A549 (cell line): ENCODE data around the gene TBC1D22A. TPM values are rescaled to one million over a fixed set of nuclear protein-coding genes. Genes with fewer than 3 reads are reported as not detected.

Experiments
- ATAC-seq, 2 experiments: fragments of 200-7000 bp in 1 of 2; fragments of >200 bp in 1 of 2; cut with Nextera tagmentation in 1 of 2; cut with Tn5 transposase in 1 of 2; 3 replicates each; pipeline versions ENCODE4 v1.8.0 to v1.9.1; 2018 to 2020; ENCODE audit warnings: mild to moderate bottlenecking in 1 of 2, moderate library complexity in 1 of 2
- CTCF ChIA-PET: fragments of 300-600 bp; sonication (Branson Sonifier 250); formaldehyde crosslinking; extraction: SDS; loops from one replicate; lab custom pipeline; 2021; ENCODE audit warnings: antibody characterized with exemption, inconsistent platforms; lab: Yijun Ruan, JAX
- POLR2A ChIA-PET: fragments of 350-600 bp; formaldehyde crosslinking; extraction: SDS; loops from one replicate; lab custom pipeline; 2021; ENCODE audit warnings: antibody characterized with exemption, inconsistent platforms; lab: Yijun Ruan, JAX
- DNase-seq, 2 experiments: peaks; one replicate each; pipeline versions ENCODE4 v3.0.0 to v3.0.0-alpha.2; 2011 to 2016; ENCODE audit warnings: low read depth in 1 of 2, low spot score in 1 of 2
- FAIRE-seq: peaks from 2 replicates; lab custom pipeline; 2011; peaks lifted over from hg19 to GRCh38; lab: Jason Lieb, UNC
- H3K27ac ChIP-seq, 2 experiments: fragments of >200 bp; sonication (Bioruptor Twin); formaldehyde crosslinking; 3 replicates each; pipeline ENCODE4 v1.5.1; 2016 to 2017
- H3K4me1 ChIP-seq: fragments of >200 bp; sonication (Bioruptor Twin); formaldehyde crosslinking; 3 replicates; pipeline ENCODE4 v1.6.1; 2016
- H3K4me2 ChIP-seq: fragments of >200 bp; sonication (Bioruptor Twin); formaldehyde crosslinking; 3 replicates; pipeline ENCODE4 v1.6.1; 2016
- H3K4me3 ChIP-seq: fragments of >200 bp; sonication (Bioruptor Twin); formaldehyde crosslinking; 3 replicates; pipeline ENCODE4 v1.5.1; 2016
- H3K9me3 ChIP-seq: fragments of >200 bp; sonication (Bioruptor Twin); formaldehyde crosslinking; 3 replicates; pipeline ENCODE4 v1.6.1; 2016
- BHLHE40 ChIP-seq: IDR thresholded peaks from 2 replicates; pipeline ENCODE4 v1.6.1; 2012; ENCODE audit warnings: low read depth, low read length, inconsistent platforms
- CBX2 ChIP-seq: fragments of 200-600 bp; sonication (generic); IDR thresholded peaks from 2 replicates; pipeline ENCODE4 v1.6.1; 2016; ENCODE audit warnings: low read depth, mild to moderate bottlenecking, borderline replicate concordance
- CBX8 ChIP-seq: fragments of 200-600 bp; sonication (generic); IDR thresholded peaks from 2 replicates; pipeline ENCODE4 v1.6.1; 2016
- CEBPB ChIP-seq, 2 experiments: fragments of >200 bp in 1 of 2; sonication (Bioruptor Twin) in 1 of 2; formaldehyde crosslinking in 1 of 2; IDR thresholded peaks; 2 replicates each; pipeline ENCODE4 v1.6.1; 2012 to 2016
- CHD2 ChIP-seq: fragments of 150-350 bp; IDR thresholded peaks from 2 replicates; pipeline ENCODE4 v1.6.1; 2014; ENCODE audit warnings: low read length; ENCODE audit not compliant: partially characterized antibody
- FOSB ChIP-seq: fragments of 250-450 bp; sonication (Bioruptor Pico); IDR thresholded peaks from 2 replicates; pipeline ENCODE4 v1.5.0; 2020; ENCODE audit warnings: mild to moderate bottlenecking, moderate library complexity
- FOSL2 ChIP-seq, 2 experiments: fragments of 450-650 bp in 1 of 2; fragments of >200 bp in 1 of 2; sonication (Bioruptor Twin) in 1 of 2; formaldehyde crosslinking; IDR thresholded peaks; 2 replicates each; pipeline versions ENCODE4 v1.5.0 to v1.6.1; 2016 to 2020; ENCODE audit warnings: mild to moderate bottlenecking in 1 of 2, moderate library complexity in 1 of 2
- HDAC2 ChIP-seq: fragments of 200-600 bp; sonication (generic); IDR thresholded peaks from 2 replicates; pipeline ENCODE4 v1.6.1; 2016
- HEYL ChIP-seq: fragments of 250-450 bp; sonication (Bioruptor Pico); IDR thresholded peaks from 2 replicates; pipeline ENCODE4 v1.8.0; 2021; ENCODE audit warnings: mild to moderate bottlenecking, moderate library complexity
- JUN ChIP-seq, 2 experiments: fragments of >200 bp; sonication (Bioruptor Twin); formaldehyde crosslinking; IDR thresholded peaks; 2 replicates in 1 of 2; 3 replicates in 1 of 2; pipeline ENCODE4 v1.6.1; 2016 to 2017
- JUNB ChIP-seq: fragments of >200 bp; sonication (Bioruptor Twin); formaldehyde crosslinking; IDR thresholded peaks from 2 replicates; pipeline ENCODE4 v1.6.1; 2016
- KDM1A ChIP-seq: fragments of 200-600 bp; sonication (generic); IDR thresholded peaks from 2 replicates; pipeline ENCODE4 v1.6.1; 2016; ENCODE audit warnings: low read depth, mild to moderate bottlenecking
- MYC ChIP-seq: IDR thresholded peaks from 2 replicates; pipeline ENCODE4 v1.6.1; 2012; ENCODE audit warnings: mild to moderate bottlenecking, inconsistent platforms, low read length, improper control_type of control experiment, borderline replicate concordance
- NPAS2 ChIP-seq: fragments of 250-450 bp; sonication (Bioruptor Pico); IDR thresholded peaks from 2 replicates; pipeline ENCODE4 v1.8.0; 2022; ENCODE audit warnings: mild to moderate bottlenecking, moderate library complexity, borderline replicate concordance
- POLR2A ChIP-seq: IDR thresholded peaks from 2 replicates; pipeline ENCODE4 v1.6.1; 2012; ENCODE audit warnings: mild to moderate bottlenecking, low read length
- SMC3 ChIP-seq: fragments of >200 bp; sonication (Bioruptor Twin); formaldehyde crosslinking; IDR thresholded peaks from 3 replicates; pipeline ENCODE4 v1.6.1; 2018; ENCODE audit warnings: inconsistent platforms
- SREBF2 ChIP-seq: fragments of 450-650 bp; IDR thresholded peaks from 2 replicates; pipeline ENCODE4 v1.6.1; 2014; ENCODE audit warnings: mild to moderate bottlenecking, moderate library complexity
- TP53 ChIP-seq: fragments of 250-450 bp; sonication (Bioruptor Pico); IDR thresholded peaks from 2 replicates; pipeline ENCODE4 v1.5.0; 2021; ENCODE audit warnings: mild to moderate bottlenecking, moderate library complexity
- ZC3H11A ChIP-seq: fragments of 450-650 bp; IDR thresholded peaks from 2 replicates; pipeline ENCODE4 v1.6.1; 2014; ENCODE audit warnings: antibody characterized with exemption, mild to moderate bottlenecking
- ZSCAN20 ChIP-seq: fragments of 250-450 bp; sonication (Bioruptor Pico); IDR thresholded peaks from 2 replicates; pipeline ENCODE4 v1.8.0; 2022; ENCODE audit warnings: mild to moderate bottlenecking, moderate library complexity
- WGBS: methylation state at CpG from one replicate; pipeline ENCODE4 v1.1.6; 2017; ENCODE audit errors: missing lambda C conversion rate; 5-methylcytosine and 5-hydroxymethylcytosine counted together
- polyA plus RNA-seq, 4 experiments: library from polyadenylated mRNA; depleted of rRNA in 3 of 4; stranded (reverse); fragments of >200 nt; fragmentation: RNase III in 1 of 4; extraction: RNeasy Plus Mini Kit Qiagen cat#74134 plus additional on column Dnase treatment in 1 of 4; gene quantifications; 2 replicates in 3 of 4; 3 replicates in 1 of 4; pipeline ENCODE4 v1.2.3, GENCODE V29; 2011 to 2017
- TF ChIP-seq, protein P1 (sequence below): IDR thresholded peaks from 2 replicates; pipeline ENCODE4 v1.6.1; 2012; ENCODE audit warnings: low read depth, borderline replicate concordance
- TF ChIP-seq, protein P2 (sequence below): fragments of 450-650 bp; IDR thresholded peaks from 2 replicates; pipeline ENCODE4 v1.6.1; 2014; ENCODE audit warnings: antibody characterized with exemption
- TF ChIP-seq, protein P3 (sequence below): fragments of 200-600 bp; sonication (generic); IDR thresholded peaks from 2 replicates; pipeline ENCODE4 v1.6.1; 2016; ENCODE audit warnings: antibody characterized with exemption, mild to moderate bottlenecking, moderate library complexity

Gene TBC1D22A
- polyA plus RNA-seq, 2 of the 4 experiments (the other 2 are of a cell fraction): 8.9 to 10.8 TPM

DNA sequence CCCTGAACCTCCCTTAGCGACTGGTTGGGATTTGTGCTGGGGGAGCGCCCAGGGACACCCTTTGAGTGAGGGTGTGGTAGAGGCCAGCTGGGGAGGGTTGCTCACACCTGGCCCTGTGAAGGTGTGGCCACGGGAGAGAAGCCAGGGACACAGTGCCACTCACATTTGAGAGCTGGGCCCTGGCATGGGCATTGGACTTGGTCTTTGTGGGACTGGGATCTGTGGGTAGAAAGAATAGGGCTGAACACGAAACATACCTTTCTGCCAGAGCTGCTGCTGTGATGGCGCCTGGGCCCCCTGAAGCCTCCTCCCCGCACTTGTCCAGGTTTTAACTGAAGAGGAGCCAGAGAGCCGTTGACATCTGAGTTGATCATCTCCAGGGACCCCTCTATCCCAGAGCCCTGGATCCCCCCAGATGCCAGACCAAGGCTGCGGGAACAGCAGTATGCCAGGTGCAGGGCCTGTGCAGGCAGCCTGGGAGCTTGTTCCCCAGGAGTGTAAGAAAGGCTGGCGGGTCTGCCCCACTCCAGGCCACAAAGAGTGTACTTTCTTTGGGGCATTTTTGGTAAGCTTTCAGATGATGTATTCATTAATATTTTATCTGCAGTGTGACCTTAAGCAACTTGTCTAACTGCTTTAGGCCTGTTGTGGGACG is 284.1 kb downstream of the TBC1D22A start (continued):
- TF ChIP-seq, protein P1, sequence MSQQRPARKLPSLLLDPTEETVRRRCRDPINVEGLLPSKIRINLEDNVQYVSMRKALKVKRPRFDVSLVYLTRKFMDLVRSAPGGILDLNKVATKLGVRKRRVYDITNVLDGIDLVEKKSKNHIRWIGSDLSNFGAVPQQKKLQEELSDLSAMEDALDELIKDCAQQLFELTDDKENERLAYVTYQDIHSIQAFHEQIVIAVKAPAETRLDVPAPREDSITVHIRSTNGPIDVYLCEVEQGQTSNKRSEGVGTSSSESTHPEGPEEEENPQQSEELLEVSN: no peak
- TF ChIP-seq KDM1A: no peak

DNA sequence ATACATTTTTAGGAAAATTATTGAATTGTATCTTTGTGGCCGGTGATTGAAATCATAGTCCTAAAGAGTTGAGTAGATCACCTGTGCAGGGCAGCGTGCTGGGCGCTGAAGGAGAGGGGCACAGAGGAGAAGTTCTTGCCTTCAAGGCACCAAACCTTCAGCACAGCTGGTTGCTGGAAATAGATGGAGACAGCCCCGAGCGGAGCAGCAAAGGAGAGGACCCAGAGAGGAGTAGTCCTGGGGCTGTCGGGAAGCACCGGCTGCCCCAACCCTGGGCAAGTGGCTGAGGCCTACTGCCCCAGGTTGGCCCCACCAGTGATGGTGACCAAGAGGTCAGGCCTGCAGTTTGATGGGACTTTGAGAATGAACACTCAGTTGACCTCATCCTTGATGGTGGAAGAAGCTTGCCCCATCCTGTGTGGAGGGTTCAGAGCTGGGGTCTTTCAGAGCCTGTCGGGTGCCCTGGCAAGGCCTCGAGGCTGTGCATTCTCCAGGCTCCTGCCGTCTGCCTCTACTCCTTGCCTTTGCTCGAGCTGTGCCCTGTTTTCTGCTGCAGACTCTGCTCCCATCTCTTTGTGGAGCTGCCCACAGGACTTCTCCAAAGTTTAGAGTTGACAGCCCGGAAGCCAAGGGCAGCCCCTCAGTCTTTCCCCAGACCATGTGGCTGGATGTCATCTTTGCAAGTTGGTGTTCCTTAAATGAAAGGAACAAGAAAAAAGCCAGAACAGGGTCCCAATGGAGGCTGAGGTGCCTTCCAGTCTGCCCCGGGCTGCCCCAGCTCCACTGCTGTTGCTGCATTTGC is 285.1 kb downstream of the TBC1D22A start:
- 92% methylated on average over 13 of the region's 13 CpGs for WGBS
- no peak for DNase-seq
- TF ChIP-seq CBX8: no peak
- TF ChIP-seq, all 56 proteins: peak for 0
- no peak overlapping the region for H3K27ac ChIP-seq
- no peak overlapping the region for H3K4me2 ChIP-seq
- no peaks in the 10 kb centered on the region for H3K9me3 ChIP-seq
- FAIRE-seq: no peak
- no peaks in the 10 kb centered on the region for H3K4me1 ChIP-seq
- ChIA-PET CTCF (interaction anchor here (1.2 kb wide), 1 partner anchor 21 kb away, joined by 3 read pairs; no protein-coding TSS in a partner anchor), POLR2A (no interaction called here)
- ATAC-seq: no peak
- H3K4me3 ChIP-seq: no peak overlapping the region

DNA sequence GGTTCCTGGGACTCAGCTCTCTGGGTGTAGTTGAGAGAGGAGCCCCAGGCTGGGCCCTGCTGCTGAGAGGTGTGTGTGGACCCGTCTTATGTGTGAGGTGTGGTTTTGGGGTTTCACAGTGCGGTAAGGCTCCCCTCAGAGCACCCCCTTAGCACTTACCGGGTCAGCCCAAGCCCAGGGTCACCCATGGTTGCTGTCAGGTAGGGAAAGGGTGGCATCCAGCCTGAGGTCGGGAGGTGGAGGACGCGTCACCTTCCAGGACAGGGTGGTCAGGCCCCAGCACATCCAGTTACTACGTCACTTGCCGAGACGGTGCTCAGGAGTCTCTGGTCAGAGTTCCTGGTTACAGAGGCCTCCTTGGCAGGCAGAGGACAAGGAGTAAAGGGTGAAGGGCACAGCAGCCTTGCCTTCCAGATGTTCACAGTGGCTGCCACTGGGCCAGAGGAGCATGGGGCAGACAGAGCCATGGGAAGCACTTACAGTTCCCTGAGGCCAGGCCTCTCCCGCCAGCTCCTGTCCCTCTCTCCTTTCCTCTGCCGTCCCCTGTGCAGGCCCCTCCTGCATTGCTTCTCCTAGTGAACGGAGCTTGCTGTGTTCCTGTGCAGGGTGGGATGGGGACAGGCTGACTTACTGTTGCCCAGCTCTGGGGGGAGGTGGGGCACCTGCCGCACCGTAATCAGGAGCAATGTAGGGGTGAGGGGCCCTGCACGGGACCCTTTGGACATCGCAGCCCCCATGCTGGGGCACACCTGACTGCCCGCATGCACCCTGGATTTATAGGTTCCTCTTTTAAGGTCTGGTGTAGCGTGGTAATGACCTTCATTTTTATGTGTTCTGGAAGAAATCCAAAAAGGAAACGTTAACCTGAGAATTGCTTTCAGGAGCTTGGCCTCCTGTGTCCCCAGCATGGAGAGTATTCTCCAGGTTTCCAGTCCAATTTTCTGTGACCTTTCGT is 285.9 kb downstream of the TBC1D22A start:
- POLR2A ChIA-PET: no interaction called here
- 81% methylated on average over 8 of the region's 20 CpGs for WGBS
- no peak for FAIRE-seq

More for the DNA sequence above, 285.9 kb downstream of the TBC1D22A start:
- Histone ChIP-seq H3K4me3 (no peak overlapping the region), H3K4me1 (no peaks in the 10 kb centered on the region), H3K4me2 (no peak overlapping the region), H3K9me3 (no peaks in the 10 kb centered on the region), H3K27ac (no peak overlapping the region)
- TF ChIP-seq JUNB (no peak), ZSCAN20 (no peak), HDAC2 (no peak), SREBF2 (no peak), FOSL2 (IDR thresholded peaks at IDR 0.05) (no peak), FOSL2 (CRISPR knock-in tag; IDR thresholded peaks at IDR 0.05) (no peak), CEBPB (IDR thresholded peaks at IDR 0.05) (no peak), HEYL (no peak), SMC3 (no peak), CBX2 (no peak), CHD2 (no peak), ZC3H11A (no peak), TP53 (CRISPR knock-in tag) (no peak), MYC (no peak), POLR2A (no peak), NPAS2 (no peak), BHLHE40 (no peak), JUN (IDR thresholded peaks at IDR 0.05) (no peak), FOSB (CRISPR knock-in tag) (no peak)
- TF ChIP-seq, protein P2, sequence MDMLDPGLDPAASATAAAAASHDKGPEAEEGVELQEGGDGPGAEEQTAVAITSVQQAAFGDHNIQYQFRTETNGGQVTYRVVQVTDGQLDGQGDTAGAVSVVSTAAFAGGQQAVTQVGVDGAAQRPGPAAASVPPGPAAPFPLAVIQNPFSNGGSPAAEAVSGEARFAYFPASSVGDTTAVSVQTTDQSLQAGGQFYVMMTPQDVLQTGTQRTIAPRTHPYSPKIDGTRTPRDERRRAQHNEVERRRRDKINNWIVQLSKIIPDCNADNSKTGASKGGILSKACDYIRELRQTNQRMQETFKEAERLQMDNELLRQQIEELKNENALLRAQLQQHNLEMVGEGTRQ: no peak
- TF ChIP-seq, protein P3, sequence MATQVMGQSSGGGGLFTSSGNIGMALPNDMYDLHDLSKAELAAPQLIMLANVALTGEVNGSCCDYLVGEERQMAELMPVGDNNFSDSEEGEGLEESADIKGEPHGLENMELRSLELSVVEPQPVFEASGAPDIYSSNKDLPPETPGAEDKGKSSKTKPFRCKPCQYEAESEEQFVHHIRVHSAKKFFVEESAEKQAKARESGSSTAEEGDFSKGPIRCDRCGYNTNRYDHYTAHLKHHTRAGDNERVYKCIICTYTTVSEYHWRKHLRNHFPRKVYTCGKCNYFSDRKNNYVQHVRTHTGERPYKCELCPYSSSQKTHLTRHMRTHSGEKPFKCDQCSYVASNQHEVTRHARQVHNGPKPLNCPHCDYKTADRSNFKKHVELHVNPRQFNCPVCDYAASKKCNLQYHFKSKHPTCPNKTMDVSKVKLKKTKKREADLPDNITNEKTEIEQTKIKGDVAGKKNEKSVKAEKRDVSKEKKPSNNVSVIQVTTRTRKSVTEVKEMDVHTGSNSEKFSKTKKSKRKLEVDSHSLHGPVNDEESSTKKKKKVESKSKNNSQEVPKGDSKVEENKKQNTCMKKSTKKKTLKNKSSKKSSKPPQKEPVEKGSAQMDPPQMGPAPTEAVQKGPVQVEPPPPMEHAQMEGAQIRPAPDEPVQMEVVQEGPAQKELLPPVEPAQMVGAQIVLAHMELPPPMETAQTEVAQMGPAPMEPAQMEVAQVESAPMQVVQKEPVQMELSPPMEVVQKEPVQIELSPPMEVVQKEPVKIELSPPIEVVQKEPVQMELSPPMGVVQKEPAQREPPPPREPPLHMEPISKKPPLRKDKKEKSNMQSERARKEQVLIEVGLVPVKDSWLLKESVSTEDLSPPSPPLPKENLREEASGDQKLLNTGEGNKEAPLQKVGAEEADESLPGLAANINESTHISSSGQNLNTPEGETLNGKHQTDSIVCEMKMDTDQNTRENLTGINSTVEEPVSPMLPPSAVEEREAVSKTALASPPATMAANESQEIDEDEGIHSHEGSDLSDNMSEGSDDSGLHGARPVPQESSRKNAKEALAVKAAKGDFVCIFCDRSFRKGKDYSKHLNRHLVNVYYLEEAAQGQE: no peak
- DNase-seq (no peak), ATAC-seq (no peak)
- CTCF ChIA-PET: interaction anchor here (1.2 kb wide), 2 partner anchors 11 to 22 kb away, joined by 3 read pairs; no protein-coding TSS in a partner anchor
